ENCODE results near the gene TIMM13.
"Not testable (repeated sequence)": the region's sequence is repeated elsewhere in the genome, so short reads cannot be mapped to it uniquely, and the experiment has no call there.

TIMM13 gene

DNA sequence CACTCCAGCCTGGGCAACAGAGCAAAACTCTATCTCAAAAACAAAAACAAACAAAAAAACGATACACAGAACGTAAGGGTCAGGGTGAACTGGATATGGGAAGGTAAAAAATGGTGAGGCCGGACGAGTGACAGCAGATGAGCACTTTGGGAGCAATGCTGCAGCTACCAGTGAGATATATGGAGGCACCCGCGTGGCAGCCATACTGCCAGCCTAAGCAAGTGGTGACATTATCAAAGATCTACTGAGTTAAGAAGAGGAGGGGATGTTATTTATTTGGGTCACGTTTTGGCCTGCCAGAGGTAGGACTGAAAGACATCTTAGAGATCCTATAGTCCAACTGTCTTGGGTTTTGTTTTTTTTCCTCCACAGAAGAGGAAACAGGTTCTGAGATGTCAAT, 14.2 kb downstream of the TIMM13 start:
- DNase-seq, result no peak

DNA sequence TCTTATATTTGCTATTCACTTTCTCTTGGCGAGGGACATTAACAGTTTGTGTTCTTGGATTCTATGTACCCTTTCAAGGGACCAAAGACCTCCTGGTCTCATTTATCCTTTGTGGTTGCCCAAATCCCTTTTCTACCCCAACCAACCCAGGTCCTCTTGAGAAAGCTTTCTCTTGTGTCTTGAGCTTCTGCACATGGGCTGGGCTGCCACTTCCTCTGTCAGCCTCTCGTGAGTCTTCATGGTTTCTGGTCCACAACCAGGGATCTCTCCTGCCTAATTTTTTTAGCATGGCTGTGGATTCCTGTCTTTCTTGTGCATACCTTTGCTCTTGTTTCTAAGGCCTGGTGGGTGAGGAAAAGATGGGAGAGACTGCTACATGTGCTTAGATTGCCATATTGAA, 14.9 kb downstream of the TIMM13 start:
- no peak for DNase-seq

DNA sequence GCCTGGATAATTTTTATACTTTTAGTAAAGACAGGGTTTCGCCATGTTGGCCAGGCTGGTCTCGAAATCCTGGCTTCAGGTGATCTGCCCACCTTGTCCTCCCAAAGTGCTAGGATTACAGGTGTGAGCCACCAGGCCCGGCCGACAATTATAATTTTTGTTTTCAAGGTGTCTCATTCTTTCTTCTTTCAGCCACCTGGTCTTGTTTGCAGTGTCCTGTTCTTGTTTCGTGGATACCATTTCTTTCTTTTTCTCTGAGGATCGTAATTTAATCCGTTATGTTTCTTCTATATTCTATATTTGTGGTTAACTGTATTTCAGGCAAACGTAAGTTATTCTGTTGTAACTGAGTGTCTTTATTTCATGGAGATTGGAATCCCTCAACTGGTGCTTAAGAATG, 15.7 kb downstream of the TIMM13 start:
- no peak for DNase-seq

DNA sequence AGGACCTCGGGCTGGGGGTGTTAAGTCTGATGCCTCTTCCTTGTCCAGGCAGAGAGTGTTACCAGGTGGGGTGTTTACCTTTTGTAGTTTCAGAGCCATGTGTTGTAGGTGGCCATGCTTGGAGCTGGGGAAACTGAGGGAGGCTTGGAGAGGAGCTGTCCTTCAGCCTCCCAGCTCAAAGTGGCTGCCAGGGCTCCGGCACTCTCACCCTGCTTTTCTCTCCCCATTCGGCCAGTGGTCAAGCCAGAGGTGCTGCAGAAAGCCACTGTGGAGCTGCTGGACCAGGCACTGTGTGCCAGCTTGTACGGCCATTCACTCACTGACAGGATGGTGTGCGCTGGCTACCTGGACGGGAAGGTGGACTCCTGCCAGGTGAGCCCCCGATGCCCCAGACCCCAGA, 17.4 kb downstream of the TIMM13 start:
- no peak for DNase-seq

DNA sequence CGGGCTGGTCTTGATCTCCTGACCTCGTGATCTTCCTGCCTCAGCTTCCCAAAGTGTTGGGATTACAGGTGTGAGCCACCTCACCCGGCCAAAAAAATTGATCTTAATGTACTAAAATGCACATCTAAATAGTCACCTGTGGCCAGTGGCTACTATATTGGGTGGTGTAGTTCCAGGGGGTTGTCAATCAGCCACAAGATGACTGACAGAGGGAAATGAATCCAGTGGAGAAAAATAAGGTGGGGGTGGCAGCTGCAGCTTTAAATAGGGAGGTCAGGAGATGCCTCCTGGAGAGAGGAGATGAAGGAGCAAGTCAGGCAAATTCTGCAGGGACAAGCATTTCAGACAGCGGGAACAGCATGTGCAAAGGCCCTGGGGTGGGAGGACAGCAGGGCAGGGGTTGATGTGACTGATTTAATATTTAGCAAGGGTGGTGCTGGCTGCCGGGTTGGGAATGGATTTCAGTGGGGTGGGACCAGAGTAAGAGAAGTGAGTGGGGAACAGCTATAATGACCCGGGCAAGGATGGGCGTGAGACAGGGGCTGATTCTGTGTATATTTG, 18.0 kb downstream of the TIMM13 start:
- DNase-seq, result no peak

DNA sequence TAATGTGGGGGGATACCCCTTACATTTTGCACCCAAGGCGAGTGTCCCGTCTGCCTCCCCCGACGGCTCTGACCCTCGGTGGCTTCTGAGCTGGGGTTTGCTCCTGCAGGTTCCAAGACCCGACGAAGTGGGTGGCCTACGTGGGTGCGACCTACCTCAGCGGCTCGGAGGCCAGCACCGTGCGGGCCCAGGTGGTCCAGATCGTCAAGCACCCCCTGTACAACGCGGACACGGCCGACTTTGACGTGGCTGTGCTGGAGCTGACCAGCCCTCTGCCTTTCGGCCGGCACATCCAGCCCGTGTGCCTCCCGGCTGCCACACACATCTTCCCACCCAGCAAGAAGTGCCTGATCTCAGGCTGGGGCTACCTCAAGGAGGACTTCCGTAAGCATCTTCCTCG, 19.1 kb downstream of the TIMM13 start:
- DNase-seq, result no peak

DNA sequence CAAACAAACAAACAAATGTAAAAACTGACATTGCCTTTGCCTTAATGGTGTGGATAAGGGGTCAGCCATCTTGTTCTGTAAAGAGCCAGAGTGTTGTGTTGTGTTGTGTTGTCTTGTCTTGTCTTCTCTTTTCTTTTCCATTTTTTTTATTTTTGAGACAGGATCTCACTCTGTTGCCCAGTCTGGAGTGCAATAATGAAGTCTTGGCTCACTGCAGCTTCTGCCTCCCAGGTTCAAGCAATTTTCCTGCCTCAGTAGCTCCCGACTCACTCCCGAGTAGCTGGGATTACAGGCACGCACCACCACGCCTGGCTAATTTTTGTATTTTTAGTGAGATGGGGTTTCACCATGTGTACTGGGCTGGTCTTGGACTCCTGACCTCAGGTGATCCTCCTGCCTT, 27.8 kb downstream of the TIMM13 start:
- no peak for DNase-seq

DNA sequence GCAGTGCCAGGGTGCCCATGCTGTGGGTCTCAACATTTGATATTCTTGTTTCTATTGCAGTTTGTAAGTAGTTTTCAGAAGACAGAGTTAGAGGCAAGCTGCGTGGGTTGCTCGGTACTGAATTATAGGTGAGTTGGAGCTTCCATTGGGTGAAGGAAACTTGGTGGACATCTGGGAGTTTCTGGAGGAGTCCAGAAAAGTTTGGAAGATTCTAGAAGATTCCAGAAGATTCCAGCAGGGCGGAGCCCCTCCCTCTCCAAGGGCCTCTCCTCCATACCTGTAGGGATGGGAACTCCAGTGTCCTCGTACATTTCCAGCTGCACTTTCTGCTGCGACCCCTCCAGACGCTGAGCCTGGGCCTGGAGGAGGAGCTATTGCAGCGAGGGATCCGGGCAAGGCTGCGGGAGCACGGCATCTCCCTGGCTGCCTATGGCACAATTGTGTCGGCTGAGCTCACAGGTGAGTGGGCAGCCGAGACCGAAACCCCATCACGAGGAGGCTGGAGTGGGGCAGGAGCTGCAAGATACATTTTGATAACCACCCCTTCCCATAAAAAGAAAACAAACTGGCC, 28.6 kb downstream of the TIMM13 start:
- DNase-seq, result no peak

DNA sequence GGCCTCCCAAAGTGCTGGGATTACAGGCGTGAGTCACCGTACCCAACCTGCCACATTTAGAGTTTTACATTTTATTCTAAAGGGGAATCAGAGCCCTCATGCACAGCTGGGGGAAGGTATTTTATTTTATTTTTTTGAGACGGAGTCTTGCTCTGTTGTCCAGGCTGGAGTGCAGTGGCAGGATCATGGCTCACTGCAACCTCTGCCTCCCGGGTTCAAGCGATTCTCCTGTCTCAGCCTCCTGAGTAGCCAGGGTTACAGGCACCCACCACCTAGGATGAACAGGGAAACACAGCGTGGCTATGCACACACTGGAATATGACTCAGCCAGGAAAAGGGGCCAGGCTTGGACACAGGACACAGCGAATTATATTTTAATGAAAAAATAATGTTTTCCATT, 30.2 kb downstream of the TIMM13 start:
- DNase-seq, result not testable (repeated sequence)

DNA sequence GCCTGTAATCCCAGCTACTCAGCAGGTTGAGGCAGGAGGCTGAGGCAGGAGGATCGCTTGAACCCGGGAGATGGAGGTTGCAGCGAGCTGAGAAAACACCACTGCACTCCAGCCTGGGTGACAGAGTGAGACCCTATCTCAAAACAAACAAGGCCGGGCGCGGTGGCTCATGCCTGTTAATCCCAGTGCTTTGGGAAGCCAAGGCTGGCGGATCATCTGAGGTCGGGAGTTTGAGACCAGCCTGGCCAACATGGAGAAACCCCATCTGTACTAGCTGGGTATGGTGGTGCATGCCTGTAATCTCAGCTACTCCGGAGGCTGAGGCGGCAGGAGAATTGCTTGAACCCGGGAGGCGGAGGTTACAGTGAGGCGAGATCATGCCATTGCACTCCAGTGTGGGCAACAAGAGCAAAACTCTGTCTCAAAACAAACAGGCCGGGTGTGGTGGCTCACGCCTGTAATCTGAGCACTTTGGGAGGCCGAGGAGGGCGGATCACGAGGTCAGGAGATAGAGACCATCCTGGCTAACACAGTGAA, 32.0 kb downstream of the TIMM13 start:
- DNase-seq, result not testable (repeated sequence)

DNA sequence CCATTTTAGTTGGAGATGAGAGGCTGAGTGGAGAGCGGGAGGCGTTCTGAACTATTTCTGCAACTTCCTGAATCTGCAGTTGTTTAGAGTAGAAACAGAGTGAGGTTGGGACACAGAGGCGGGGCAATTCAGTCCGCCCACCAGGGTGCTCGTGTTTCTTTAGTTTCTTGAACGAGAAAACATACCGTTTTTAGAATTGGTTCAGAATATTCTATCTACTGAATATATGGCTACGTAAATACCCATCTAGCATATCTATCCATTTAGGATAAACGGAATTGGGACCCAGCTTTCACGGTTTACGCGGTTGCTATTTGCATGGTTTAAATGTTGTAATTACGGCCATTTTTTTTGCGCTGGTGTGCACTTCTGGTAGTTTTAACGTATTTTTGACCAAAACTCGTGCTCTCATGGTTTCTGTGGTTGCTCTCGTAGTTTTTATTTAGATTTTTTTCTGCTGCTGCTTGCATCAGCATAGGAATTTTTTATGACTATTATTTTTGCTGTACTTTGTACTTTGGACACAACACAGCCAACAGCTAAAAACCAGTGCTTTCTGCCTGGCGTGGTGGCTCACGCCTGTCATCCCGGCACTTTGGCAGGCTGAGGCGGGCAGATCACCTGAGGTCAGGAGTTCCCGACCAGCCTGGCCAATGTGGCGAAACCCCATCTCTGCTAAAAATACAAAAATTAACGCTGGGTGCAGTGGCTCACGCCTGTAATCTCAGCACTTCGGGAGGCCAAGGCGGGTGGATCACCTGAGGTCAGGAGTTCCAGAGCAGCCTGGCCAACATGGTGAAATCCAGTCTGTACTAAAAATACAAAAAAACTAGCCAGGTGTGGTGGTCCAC, 32.7 kb downstream of the TIMM13 start:
- DNase-seq, result no peak

DNA sequence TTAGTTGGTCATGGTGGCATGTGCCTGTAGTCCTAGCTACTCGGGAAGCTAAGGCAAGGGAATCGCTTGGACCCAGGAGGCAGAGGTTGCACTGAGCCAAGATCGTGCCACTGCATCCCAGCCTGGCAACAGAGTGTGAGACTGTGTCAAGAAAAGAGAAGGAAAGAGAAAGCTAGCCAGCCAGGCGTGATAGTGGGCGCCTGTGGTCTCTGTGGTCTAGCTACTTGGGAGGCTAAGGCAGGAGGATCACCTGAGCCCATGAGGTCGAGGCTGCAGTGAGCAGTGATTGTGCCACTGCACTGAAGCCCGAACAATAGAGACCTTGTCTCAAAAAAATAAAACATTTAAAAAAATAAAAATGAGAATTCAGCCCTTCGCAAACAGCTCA, 33.3 kb downstream of the TIMM13 start:
- DNase-seq, result no peak

DNA sequence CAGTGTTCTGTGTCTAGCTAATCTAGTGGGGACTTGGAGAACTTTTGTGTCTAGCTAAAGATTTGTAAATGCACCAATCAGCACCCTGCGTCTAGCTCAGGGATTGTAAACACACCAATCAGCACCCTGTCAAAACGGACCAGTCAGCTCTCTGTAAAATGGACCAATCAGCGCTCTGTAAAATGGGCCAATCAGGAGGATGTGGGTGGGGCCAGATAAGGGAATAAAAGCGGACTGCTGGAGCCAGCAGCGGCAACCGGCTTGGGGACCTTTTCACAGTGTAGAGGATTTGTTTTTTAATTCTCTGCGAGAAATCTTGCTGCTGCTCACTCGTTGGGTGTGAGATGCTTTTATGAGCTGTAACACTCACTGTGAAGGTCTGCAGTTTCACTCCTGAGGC, 34.5 kb downstream of the TIMM13 start:
- DNase-seq, result peak; percentile 15

DNA sequence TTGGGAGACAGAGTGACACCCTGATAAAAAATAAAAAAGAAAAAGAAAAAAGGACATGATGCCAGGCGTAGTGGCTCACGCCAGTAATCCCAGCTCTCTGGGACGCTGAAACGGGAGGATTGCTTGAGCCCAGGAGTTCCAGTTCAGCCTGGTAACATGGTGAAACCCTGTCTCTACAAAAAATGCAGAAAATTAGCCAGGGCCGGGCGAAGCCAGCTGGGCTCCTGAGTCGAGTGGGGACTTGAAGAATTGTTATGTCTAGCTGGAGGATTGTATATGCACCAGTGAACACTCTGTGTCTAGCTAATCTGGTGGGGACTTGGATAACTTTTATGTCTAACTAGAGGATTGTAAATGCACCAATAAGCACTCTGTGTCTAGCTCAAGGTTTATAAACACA, 35.0 kb downstream of the TIMM13 start:
- DNase-seq, result no peak

DNA sequence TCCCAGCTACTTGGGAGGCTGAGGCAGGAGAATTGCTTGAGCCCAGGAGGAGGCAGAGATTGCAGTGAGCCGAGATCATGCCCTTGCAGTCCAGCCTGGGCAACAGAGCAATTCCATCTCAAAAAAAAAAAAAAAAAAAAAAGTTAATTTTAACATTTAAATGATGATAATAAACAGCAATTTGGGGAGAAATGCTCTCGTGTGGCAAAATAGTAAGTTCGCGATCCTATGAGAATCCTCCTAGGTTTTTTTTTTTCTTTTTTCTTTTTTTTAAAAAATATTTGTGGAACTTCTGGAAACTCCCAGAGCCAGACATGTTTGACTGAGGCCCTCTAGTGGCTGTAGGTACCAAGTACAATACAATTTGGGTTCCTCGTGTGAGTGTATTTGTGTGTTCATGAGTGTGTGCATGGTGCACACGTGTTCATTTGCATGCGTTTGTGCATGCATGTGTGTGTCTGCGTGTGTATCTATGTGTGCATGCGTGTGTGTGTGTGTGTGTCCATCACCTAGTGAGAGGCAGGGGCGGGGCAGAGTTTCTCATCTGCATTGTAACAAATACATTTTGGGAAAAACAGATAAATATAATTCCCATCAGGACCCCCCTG, 36.2 kb downstream of the TIMM13 start:
- peak; percentile 76 for DNase-seq

DNA sequence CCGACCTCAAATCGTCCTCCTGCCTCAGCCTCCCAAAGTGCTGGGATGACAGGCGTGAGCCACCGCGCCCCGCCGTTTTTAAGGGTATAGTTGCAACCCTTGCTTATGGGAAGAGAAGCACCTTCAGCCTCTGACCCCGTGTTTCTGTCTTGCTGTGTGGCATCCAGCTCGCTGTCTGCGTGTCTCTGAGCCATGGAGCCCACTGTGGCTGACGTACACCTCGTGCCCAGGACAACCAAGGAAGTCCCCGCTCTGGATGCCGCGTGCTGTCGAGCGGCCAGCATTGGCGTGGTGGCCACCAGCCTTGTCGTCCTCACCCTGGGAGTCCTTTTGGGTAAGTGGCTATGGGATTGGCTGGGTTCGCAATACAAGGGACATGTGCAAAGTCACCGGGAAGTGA, 37.8 kb downstream of the TIMM13 start:
- no peak for DNase-seq

DNA sequence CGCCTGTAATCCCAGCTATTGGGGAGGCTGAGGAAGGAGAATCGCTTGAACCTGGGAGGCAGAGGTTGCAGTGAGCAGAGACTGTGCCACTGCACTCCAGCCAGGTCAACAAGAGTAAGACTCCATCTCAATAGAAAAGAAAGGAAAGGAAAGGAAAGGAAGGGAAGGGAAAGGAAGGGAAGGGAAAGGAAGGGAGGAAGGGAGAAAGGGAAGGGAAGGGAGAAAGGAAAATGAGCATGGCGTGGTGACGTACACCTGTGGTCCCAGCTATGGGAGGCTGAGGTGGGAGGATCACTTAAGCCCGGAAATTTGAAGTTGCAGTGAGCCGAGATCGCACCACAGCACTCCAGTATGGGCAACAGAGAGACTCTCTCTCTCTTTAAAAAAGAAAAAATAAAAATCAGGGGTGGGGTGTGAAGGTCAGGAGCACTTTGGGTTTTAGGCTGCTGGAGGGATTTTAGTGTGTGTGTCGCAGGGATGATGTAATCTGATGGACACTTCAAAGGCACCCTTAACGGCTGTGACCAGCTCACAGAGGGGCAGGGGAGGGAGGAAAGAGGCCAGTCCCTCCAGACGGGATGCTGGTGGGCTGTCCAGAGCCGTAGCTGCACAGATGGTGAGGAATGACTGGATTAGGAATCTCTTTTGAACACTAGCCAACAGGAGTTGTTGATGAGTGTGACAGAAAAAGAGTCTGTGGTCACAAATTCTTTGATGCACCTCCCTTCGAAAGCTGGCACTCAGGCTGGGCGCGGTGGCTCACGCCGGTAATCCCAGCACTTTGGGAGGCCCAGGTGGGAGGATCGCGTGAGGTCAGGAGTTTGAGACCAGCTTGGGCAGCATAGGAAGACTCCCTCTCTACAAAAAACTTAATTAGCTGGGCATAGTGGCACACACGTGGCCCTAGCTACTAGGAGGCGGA, 39.8 kb downstream of the TIMM13 start:
- DNase-seq, result no peak

DNA sequence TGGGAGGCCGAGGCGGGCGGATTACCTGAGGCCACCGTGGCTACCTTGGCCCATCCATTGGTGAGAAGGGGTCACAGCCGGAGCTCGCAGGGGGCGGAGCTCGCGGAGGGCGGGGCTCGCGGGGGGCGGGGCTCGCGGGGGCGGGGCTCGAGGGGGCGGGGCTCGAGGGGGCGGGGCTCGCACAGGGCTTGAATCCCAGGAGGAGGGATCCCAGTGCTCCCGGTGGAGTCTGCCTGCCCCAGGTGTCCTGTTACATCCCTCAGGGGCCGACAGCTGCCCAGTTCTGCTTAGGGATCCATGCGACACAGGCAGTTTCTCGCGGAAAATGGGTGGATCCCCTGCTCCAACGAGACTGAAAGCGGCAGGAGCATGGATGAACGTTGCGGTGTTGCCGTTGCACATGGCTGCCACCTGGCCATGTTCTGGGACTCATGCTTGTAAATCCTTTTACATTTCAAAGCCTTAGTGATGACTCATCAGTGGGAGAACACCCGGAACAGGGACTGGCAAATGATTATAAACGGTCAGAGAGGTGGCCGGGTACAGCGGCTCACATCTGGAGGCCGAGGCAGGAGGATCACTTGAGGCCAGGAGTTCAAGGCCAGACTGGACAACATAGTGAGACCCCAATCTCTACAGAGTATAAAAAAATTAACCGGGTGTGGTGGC, 42.2 kb downstream of the TIMM13 start:
- DNase-seq, result no peak

DNA sequence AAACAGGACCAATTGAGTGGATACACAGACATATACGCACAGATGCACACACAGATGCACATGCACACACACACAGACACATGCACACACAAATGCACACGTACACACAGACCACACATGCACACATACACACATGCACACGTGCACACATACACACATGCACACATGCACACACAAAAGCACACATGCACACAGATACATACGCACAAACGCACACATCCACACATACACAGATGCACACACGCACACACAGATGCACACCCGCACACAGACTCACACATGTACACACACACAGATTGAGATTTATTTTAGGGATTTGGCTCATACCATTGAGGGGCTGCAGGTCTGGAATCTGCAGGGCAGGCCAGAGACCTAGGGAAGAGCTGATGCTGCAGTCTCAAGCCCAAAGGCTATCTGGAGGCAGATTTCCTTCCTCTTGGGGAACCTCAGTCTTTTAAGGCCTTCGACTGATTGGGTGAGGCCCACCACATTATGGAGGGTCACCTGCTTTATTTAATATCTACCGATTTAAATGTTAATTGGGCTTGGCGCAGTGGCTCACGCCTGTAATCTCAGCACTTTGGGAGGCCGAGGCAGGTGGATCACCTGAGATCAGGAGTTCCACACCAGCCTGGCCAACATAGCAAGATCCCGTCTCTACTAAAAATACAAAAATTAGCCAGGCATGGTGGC, 44.7 kb downstream of the TIMM13 start:
- no peak for DNase-seq

DNA sequence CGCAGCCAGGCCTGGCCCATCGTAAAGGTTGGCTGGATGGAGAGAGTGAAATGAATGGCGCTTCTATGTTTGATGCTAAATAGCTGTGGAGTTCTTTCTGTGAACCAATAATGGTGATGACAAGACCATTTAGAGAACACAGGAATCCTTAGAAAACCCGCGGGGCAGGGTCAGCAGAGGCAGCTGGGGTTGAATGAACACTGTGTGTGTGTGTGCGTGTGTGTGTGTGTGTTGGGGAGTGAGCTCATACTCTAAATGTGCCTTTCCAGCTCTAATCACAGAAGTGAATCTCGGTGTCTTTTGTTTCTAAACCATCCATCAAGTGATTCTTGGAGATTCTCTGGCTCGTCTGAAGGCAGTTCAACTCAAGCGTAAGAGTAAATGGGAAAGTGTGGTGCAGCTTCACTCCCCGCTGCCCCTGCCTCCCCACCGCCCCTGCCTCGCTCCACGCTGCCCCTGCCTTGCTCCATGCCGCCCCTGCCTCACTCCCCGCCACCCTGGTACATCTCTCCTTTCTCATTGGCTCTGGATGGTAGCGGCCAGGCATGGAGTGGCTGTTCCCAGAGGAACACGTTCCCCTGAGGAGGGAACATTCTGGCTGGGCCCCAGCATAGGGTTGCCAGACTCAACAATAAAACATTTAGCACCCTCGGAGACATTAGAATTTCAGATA, 46.1 kb downstream of the TIMM13 start:
- DNase-seq, result no peak

DNA sequence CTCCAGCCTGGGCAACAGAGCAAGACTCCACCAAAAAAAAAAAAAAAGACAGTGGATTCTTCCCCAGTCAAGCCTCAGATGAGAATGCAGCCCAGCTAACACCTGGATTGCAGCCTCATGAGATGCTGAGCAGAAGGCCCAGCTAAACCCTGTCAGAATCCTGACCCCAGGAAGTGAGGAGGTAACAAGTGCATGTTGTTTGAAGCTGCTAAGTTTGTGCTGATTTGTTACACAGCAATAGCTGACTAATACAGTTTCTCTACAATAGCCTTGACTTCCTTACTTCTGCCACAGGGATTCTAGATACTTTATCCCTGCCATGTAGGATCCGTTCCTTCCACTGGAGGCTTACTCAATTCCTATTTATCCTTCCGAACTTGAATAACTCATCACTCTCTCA, 46.8 kb downstream of the TIMM13 start:
- no peak for DNase-seq
